Liver (tissue), 9 donors: ENCODE measurements around the gene FXYD2. TPM values are rescaled to one million over a fixed set of nuclear protein-coding genes. Genes with fewer than 3 reads are reported as not detected.

Experiments
- DNase-seq: peaks from one replicate; pipeline ENCODE4 v3.0.0-alpha.2; 2017; ENCODE audit warnings: low spot score
- H3K27ac ChIP-seq, 2 donors: one replicate each; pipeline ENCODE4 v1.7.0; 2013; ENCODE audit warnings: inconsistent platforms in 2 of 2, low read length in 2 of 2, control low read depth in 1 of 2, low read depth in 1 of 2, mild to moderate bottlenecking in 1 of 2
- H3K27me3 ChIP-seq, 4 donors: one replicate each; pipeline versions ENCODE4 v1.6.1 to v1.7.0; 2013; ENCODE audit warnings: low read length in 3 of 4, inconsistent platforms in 1 of 4, mild to moderate bottlenecking in 1 of 4, moderate library complexity in 1 of 4; ENCODE audit not compliant: control insufficient read depth in 4 of 4, insufficient read depth in 4 of 4
- H3K36me3 ChIP-seq, 4 donors: one replicate each; pipeline versions ENCODE4 v1.6.1 to v1.7.0; 2013; ENCODE audit warnings: low read length in 3 of 4, mild to moderate bottlenecking in 3 of 4, low read depth in 1 of 4, moderate library complexity in 1 of 4; ENCODE audit not compliant: control insufficient read depth in 4 of 4, insufficient read depth in 3 of 4
- H3K4me1 ChIP-seq, 4 donors: one replicate each; pipeline versions ENCODE4 v1.6.1 to v1.7.0; 2013; ENCODE audit warnings: low read length in 3 of 4, mild to moderate bottlenecking in 3 of 4, moderate library complexity in 1 of 4; ENCODE audit not compliant: control insufficient read depth in 4 of 4, insufficient read depth in 4 of 4
- H3K4me3 ChIP-seq, 3 donors: one replicate each; pipeline versions ENCODE4 v1.6.1 to v1.7.0; 2013; ENCODE audit warnings: low read length in 3 of 3, control low read depth in 1 of 3, low read depth in 1 of 3, mild to moderate bottlenecking in 1 of 3
- H3K9ac ChIP-seq, 2 donors: one replicate each; pipeline ENCODE4 v1.7.0; 2013; ENCODE audit warnings: low read length in 2 of 2, mild to moderate bottlenecking in 2 of 2, moderate library complexity in 2 of 2, control low read depth in 1 of 2, low read depth in 1 of 2
- H3K9me3 ChIP-seq, 4 donors: one replicate each; pipeline versions ENCODE4 v1.6.1 to v1.7.0; 2013; ENCODE audit warnings: low read length in 3 of 4; ENCODE audit not compliant: control insufficient read depth in 4 of 4
- GABPA ChIP-seq, 2 donors: IDR thresholded peaks in 1 of 2; conservative IDR thresholded peaks in 1 of 2; 2 replicates each; pipeline ENCODE4 v1.6.1; 2016; ENCODE audit warnings: antibody characterized with exemption in 2 of 2, mild to moderate bottlenecking in 1 of 2, moderate library complexity in 1 of 2
- HNF4G ChIP-seq: IDR thresholded peaks from 2 replicates; pipeline ENCODE4 v1.6.1; 2016; ENCODE audit warnings: antibody characterized with exemption
- RAD21 ChIP-seq, 2 donors: IDR thresholded peaks; 2 replicates each; pipeline ENCODE4 v1.6.1; 2016; ENCODE audit warnings: antibody characterized with exemption in 2 of 2, mild to moderate bottlenecking in 2 of 2
- SP1 ChIP-seq: IDR thresholded peaks from 2 replicates; pipeline ENCODE4 v1.6.1; 2018; ENCODE audit warnings: antibody characterized with exemption, mild to moderate bottlenecking
- WGBS: extraction: QIAGEN DNeasy Blood & Tissue Kit; methylation state at CpG from one replicate; pipeline ENCODE4 v1.1.7; 2013; 5-methylcytosine and 5-hydroxymethylcytosine counted together
- polyA plus RNA-seq, 2 donors: library from polyadenylated mRNA; stranded (reverse) in 1 of 2; unstranded in 1 of 2; fragments of 200-250 nt in 1 of 2; fragments of >200 nt in 1 of 2; fragmentation: Nextera tagmentation in 1 of 2; extraction: Ambion mirVana in 1 of 2; gene quantifications; one replicate each; pipeline versions ENCODE4 v1.2.1 to v1.2.3, GENCODE V29; 2013 to 2015
- total RNA-seq, 2 donors: library from RNA; depleted of rRNA; stranded (reverse); fragments of >200 nt; gene quantifications; one replicate each; pipeline ENCODE4 v1.2.3, GENCODE V29; 2014
- TF ChIP-seq, protein P1 (sequence below): IDR thresholded peaks from 2 replicates; pipeline ENCODE4 v1.6.1; 2016; ENCODE audit warnings: antibody characterized with exemption
- TF ChIP-seq, protein P2 (sequence below): IDR thresholded peaks from 2 replicates; pipeline ENCODE4 v1.6.1; 2016; ENCODE audit warnings: antibody characterized with exemption
- TF ChIP-seq, protein P3 (sequence below): IDR thresholded peaks from 2 replicates; pipeline ENCODE4 v1.6.1; 2016; ENCODE audit warnings: antibody characterized with exemption, mild to moderate bottlenecking
- donor health status: healthy.
- donor health status: healthy.
- donor health status: healthy.
- donor health status: healthy.
- donor health status: healthy.

The FXYD2 gene
- total and polyA plus RNA-seq, 4 donors = 20.2 to 105 (median 41.8) TPM

DNA sequence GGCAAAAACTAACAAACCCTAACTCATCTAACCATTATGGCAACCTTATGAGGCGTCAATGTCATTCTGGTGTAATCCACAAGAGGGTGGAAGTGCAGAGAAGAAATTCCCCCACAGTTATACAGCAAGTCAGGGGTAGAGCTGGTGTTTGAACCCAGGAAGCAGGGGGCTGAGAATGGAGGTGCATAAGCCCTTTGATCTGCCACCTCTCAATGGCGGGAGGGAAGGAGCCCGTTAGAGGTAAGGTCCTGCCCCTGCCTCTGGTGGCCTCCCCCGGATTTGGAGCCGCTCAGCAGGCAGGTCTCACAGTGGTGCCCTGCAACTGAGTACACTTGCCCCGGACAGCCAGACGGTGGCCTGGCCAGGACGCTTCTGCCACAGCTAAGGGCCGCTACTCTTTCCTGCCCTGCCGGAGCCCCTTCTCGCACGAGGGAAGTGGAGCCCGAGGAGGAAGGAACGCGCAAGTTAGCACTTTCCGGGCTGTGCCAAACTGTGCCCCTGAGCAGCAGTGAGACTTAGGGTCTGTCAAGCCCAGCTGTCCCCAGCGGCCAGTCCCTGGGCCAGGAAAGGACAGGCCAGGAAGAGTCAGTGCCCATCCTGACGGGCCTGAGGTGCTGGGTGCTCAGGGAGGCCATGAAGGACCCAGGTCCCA lies 1.1 kb downstream of the FXYD2 start:
- Histone ChIP-seq H3K27me3 (no peaks in the 10 kb centered on the region), H3K9me3 (no peaks in the 10 kb centered on the region), H3K9ac (peak overlapping the region in 1 of 2 donors; percentile 8), H3K27ac (peak overlapping the region; percentile 50 to 70), H3K36me3 (no peaks in the 10 kb centered on the region), H3K4me1 (peaks cover 0 to 16% (median 4%) of the 10 kb centered on the region in 4 donors), H3K4me3 (no peak overlapping the region)
- TF ChIP-seq, protein P1, sequence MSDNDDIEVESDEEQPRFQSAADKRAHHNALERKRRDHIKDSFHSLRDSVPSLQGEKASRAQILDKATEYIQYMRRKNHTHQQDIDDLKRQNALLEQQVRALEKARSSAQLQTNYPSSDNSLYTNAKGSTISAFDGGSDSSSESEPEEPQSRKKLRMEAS = no peak
- TF ChIP-seq, protein P2, sequence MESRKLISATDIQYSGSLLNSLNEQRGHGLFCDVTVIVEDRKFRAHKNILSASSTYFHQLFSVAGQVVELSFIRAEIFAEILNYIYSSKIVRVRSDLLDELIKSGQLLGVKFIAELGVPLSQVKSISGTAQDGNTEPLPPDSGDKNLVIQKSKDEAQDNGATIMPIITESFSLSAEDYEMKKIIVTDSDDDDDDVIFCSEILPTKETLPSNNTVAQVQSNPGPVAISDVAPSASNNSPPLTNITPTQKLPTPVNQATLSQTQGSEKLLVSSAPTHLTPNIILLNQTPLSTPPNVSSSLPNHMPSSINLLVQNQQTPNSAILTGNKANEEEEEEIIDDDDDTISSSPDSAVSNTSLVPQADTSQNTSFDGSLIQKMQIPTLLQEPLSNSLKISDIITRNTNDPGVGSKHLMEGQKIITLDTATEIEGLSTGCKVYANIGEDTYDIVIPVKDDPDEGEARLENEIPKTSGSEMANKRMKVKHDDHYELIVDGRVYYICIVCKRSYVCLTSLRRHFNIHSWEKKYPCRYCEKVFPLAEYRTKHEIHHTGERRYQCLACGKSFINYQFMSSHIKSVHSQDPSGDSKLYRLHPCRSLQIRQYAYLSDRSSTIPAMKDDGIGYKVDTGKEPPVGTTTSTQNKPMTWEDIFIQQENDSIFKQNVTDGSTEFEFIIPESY = no peak
- peak in 1 of 2 donors; percentile 21 for TF ChIP-seq RAD21 (IDR thresholded peaks at IDR 0.05)
- 20% methylated on average over 18 of the region's 18 CpGs for WGBS
- no peak for DNase-seq

DNA sequence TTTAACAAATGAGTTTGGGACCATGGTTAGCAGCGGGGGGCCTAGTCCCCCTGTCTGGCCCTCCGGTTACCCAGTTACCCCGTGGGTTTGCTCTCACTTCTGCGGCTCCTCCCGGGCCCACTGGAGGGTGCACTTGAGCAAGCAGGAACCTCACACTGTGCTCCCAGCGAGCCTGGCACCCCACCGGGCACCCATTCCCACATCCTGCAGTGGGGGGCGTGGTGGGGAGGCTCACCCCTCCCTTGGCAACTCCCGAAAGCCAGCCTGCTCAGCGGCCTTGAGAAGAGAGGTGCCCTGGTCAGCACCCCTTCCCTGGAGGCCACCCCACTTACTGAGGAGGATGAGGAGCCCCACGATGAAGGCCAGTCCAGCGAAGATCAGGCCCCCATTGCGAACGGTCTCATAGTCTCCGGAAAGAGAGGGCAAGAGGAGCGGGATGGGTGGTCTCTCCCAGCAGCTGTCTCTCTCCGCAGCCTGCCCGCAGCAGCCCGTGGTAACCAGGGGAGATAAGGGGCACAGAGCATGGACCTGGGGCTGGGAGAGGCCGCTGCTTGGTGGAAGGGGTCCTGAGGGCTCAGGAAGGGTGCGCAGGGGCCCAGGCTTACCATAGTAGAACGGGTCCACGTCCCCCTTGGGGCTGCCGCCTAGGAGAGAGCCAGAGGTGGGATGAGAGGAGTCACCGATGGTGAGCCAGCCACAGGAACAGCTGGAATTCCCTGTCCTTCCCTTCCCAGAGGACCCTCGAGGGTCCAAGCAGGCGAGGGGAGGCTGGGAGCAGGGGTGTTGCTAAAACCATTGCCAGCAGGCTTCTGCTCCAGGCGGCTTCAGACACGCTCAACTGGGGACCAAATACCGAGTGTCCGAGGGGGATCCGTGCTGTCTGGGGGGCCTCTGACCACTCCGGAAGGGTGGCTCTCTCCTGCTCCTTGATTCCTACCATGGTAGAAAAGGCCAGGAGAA lies 2.2 kb downstream of the FXYD2 start:
- H3K27me3 ChIP-seq = no peaks in the 10 kb centered on the region
- 59% methylated on average over 33 of the region's 33 CpGs for whole genome bisulfite sequencing
- TF ChIP-seq GABPA (IDR thresholded peaks at IDR 0.05 in 1 of 2, conservative IDR thresholded peaks at IDR 0.05 in 1 of 2) (no peak), RAD21 (IDR thresholded peaks at IDR 0.05) (peak; percentile 23 to 58)
- H3K4me3 ChIP-seq = no peak overlapping the region
- no peak overlapping the region for H3K9ac ChIP-seq
- no peaks in the 10 kb centered on the region for H3K9me3 ChIP-seq
- no peak overlapping the region for H3K27ac ChIP-seq
- no peak for DNase-seq
- no peaks in the 10 kb centered on the region for H3K36me3 ChIP-seq
- H3K4me1 ChIP-seq = peaks cover 0 to 19% (median 6%) of the 10 kb centered on the region in 4 donors

DNA sequence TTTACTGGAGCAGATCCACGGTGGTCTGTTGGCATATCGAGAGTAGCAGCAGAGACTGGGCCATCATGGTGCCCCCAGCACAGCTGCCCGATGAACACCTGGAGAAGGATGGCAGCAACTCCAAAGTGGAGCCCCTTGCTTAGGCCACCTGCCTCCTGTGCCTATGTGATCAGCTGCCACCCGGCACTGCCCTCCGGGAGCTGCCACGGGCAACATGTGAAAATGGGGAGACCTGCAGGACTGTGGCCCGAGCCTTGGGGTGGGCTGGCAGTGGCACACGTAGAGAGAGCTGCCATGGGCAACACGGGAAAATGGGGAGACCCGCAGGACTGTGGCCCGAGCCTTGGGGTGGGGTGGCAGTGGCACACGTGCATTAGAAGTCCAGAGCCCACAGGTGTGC lies 3.1 kb downstream of the FXYD2 start:
- H3K9me3 ChIP-seq = no peaks in the 10 kb centered on the region
- H3K9ac ChIP-seq = no peak overlapping the region
- no peaks in the 10 kb centered on the region for H3K36me3 ChIP-seq
- no peak for TF ChIP-seq SP1
- TF ChIP-seq, protein P3, sequence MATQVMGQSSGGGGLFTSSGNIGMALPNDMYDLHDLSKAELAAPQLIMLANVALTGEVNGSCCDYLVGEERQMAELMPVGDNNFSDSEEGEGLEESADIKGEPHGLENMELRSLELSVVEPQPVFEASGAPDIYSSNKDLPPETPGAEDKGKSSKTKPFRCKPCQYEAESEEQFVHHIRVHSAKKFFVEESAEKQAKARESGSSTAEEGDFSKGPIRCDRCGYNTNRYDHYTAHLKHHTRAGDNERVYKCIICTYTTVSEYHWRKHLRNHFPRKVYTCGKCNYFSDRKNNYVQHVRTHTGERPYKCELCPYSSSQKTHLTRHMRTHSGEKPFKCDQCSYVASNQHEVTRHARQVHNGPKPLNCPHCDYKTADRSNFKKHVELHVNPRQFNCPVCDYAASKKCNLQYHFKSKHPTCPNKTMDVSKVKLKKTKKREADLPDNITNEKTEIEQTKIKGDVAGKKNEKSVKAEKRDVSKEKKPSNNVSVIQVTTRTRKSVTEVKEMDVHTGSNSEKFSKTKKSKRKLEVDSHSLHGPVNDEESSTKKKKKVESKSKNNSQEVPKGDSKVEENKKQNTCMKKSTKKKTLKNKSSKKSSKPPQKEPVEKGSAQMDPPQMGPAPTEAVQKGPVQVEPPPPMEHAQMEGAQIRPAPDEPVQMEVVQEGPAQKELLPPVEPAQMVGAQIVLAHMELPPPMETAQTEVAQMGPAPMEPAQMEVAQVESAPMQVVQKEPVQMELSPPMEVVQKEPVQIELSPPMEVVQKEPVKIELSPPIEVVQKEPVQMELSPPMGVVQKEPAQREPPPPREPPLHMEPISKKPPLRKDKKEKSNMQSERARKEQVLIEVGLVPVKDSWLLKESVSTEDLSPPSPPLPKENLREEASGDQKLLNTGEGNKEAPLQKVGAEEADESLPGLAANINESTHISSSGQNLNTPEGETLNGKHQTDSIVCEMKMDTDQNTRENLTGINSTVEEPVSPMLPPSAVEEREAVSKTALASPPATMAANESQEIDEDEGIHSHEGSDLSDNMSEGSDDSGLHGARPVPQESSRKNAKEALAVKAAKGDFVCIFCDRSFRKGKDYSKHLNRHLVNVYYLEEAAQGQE = no peak
- no peak for TF ChIP-seq HNF4G
- no peak for DNase-seq
- no peaks in the 10 kb centered on the region for H3K27me3 ChIP-seq
- no peak overlapping the region for H3K4me3 ChIP-seq
- 80% methylated on average over 12 of the region's 12 CpGs for WGBS
- H3K4me1 ChIP-seq = peaks cover 0 to 22% (median 6%) of the 10 kb centered on the region in 4 donors
- H3K27ac ChIP-seq = no peak overlapping the region
